Astrocyte (in vitro differentiated cells and primary cell): ENCODE results near the gene DNAH17.

Experiments
- EZH2 ChIP-seq: IDR thresholded peaks from 2 replicates; pipeline ENCODE4 v1.6.1; 2012; ENCODE audit warnings: mild to moderate bottlenecking, low read length, inconsistent platforms; ENCODE audit not compliant: insufficient read depth
- TF ChIP-seq, protein P1 (sequence below): IDR thresholded peaks from 2 replicates; pipeline ENCODE4 v1.5.1; 2011; ENCODE audit warnings: low read depth, mild to moderate bottlenecking, inconsistent platforms, low read length, moderate library complexity; ENCODE audit not compliant: insufficient read depth

DNA sequence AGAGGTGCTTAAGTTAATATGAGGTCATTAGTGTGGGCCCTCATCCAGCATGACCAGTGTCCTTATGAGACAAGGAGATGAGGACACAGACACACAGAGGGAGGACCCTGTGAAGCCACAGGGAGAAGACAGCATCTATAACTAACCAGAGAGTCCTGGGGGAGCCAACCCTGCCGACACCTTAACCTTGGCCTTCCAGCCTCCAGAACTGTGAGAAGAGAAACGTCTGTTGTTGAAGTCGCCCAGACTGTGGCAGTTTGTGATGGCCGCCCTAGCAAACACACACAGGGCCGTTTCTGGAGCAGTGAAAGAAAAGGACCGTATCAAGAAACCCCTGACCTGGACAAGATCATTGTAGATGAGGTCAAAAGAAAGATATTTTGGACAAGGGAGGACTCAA is 26.7 kb downstream of the DNAH17 start:
- no peak for TF ChIP-seq EZH2
- TF ChIP-seq, protein P1, sequence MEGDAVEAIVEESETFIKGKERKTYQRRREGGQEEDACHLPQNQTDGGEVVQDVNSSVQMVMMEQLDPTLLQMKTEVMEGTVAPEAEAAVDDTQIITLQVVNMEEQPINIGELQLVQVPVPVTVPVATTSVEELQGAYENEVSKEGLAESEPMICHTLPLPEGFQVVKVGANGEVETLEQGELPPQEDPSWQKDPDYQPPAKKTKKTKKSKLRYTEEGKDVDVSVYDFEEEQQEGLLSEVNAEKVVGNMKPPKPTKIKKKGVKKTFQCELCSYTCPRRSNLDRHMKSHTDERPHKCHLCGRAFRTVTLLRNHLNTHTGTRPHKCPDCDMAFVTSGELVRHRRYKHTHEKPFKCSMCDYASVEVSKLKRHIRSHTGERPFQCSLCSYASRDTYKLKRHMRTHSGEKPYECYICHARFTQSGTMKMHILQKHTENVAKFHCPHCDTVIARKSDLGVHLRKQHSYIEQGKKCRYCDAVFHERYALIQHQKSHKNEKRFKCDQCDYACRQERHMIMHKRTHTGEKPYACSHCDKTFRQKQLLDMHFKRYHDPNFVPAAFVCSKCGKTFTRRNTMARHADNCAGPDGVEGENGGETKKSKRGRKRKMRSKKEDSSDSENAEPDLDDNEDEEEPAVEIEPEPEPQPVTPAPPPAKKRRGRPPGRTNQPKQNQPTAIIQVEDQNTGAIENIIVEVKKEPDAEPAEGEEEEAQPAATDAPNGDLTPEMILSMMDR, result no peak
